Stimulated activated CD8-positive, alpha-beta memory T cell treated with anti-CD3 and anti-CD28 coated beads, Interleukin-7, amount 100 ng/mL, for 4 hours (primary cell): ENCODE data around the gene LY86.
"Not testable (repeated sequence)": the region's sequence is repeated elsewhere in the genome, so short reads cannot be mapped to it uniquely, and the experiment has no call there.

Source experiments
- DNase-seq, 2 donors: peaks; one replicate each; pipeline ENCODE4 v3.0.0-alpha.2; 2020; ENCODE audit warnings: low read depth in 2 of 2

Gene LY86

DNA sequence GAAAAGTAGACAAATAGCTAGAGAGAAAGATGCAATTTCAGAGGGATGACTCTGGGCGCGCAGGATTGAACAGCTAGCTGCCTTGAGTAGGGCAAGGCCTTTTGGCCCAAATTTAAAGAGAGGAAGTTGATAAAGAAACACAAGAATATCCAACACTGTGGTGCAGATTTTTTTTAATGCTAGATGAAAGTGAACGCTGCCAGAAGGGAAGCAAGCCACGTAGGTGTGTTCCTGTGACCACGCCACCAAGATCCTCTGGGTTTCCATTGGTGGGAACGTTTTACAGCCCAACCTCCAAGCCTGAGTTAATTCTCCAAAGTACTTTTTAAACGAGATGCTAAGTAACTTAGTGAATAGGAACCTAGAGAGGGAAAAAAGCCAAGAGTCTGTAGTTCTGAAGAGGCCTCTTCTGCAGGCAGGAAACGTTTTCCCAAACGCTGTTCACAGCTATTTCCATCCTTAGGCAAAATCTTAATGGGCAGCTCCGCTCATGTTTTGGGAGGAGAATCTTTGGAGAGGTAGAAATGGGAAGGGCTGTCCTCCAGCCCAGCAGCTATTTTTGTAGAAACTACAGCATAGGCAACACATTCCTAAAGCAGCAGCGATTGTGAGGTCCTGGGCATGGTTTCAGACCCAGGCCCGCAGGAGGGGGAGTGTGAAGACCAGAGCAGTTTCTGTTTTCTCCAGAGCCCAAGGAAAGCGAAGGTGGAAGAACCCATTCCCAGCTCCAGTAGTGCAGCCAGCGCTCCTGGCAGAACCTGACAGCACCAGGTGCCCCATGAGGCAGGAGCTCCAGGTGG is 8.2 kb downstream of the LY86 start:
- no peak for DNase-seq

DNA sequence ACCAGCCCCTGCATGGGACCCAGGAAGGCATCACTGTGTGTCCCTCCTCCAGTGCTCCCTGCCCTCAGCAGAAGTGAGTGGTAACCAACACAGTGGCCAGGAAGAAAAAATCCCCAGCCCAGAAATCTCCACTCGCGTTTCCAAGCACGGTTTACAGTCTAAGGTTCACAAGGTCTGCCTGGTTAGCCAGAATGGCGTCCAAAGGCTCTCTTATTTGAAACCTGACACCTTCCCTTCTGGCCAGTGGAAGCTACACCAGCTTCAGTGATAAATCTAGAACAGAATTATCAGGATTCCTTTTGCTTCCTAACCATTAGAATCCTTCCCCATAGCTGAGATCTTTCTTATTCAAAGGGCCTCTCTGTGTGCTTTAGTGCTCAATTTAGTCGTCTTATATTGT is 9.2 kb downstream of the LY86 start:
- DNase-seq = no peak

GRCh38 chr6:6599468-6599873 is 11.0 kb downstream of the LY86 start:
- DNase-seq = no peak

DNA sequence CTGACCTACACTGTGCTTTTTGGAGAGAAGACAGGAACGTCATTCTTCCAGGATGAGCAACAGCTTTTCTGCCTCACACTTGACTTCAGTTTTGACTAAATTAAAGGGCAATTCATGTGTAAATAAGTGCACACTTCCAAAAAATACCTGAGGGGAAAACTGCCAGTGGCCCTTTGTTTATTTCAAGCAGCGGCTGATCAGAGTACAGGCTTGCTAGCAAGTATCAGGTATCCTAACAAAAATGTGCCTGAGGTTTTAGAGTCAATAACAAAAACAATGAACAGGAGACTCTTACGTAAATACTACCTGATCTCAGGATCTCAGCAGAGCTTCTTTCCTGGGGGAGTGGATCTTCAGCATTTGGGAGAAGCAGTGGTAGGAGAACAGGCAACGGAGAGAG is 12.4 kb downstream of the LY86 start:
- no peak for DNase-seq

- DNase-seq = no peak
Observed at GRCh38 chr6:6602262-6602661, 13.7 kb downstream of the LY86 start.

DNA sequence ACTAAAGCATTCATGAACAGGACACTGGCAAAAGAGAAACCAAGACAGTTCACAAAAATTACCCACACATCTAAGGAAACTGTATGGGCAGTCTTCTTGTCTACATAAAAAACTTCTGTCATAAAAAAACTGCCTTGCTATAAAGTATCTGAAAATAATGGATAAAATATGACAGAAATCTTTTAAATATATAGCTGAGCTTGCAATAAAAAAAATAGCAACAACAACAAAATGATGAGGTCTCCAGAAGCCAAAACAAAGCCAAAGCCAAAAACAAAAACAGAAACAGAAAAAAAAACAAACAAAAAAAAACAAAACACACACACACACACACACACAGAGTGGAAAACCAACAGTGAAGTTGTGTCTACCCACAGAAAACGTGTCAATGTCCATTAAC is 14.8 kb downstream of the LY86 start:
- no peak for DNase-seq

GRCh38 chr6:6604015-6604414 is 15.5 kb downstream of the LY86 start:
- no peak for DNase-seq

DNA sequence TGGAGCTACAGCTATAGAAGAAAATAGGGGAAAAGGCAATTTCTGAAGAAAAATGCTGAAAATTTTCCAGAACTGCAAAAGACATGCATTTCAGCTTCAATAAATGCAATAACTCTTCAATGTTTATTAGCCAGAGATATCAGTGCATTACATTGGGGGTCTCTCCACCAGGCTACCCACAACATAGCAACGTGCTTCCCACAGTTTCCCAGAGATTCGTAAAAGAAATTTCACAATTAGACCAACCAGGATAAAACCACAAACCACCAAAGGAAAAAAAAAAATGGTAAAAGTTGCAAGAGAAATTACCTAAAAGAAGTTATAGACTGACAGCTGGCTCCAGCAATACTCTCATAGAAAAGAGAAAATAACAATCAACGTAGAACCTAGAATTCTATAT is 16.0 kb downstream of the LY86 start:
- DNase-seq = no peak

DNA sequence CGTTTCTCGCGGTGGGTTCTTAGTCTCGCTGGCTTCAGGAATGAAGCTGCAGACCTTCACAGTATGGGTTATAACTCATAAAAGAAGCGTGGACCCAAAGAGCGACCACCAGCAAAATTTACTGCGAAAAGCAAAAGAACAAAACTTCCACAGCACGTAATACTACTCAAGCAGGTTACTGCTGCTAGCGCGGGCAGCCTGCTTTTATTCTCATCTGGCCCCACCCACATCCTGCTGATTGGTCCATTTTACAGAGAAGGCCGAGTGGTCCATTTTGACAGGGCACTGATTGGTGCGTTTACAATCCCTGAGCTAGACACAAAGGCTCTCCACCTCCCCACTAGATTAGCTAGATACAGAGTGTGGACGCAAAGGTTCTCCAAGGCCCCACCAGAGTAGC is 17.4 kb downstream of the LY86 start:
- no peak for DNase-seq

DNA sequence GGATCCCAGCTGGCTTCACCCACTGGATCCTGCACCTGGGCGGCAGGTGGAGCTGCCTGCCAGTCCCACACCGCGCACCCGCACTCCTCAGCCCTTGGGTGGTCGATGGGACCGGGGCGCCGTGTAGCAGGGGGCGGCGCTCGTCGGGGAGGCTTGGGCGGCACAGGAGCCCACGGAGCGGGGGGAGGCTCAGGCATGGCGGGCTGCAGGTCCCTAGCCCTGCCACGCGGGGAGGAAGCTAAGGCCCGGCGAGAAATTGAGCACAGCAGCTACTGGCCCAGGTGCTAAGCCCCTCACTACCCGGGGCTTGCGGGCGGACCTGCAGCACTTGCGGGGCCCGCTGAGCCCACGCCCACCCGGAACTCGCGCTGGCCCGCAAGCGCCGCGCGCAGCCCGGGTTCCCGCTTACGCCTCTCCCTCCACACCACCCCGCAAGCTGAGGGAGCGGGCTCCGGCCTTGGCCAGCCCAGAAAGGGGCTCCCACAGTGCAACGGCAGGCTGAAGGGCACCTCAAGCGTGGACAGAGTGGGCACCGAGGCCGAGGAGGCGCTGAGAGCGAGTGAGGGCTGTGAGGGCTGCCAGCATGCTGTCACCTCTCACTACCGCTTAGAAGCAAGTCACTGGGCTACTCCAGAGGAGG is 18.0 kb downstream of the LY86 start:
- not testable (repeated sequence) for DNase-seq

GRCh38 chr6:6609450-6609849 is 20.9 kb downstream of the LY86 start:
- no peak for DNase-seq

DNA sequence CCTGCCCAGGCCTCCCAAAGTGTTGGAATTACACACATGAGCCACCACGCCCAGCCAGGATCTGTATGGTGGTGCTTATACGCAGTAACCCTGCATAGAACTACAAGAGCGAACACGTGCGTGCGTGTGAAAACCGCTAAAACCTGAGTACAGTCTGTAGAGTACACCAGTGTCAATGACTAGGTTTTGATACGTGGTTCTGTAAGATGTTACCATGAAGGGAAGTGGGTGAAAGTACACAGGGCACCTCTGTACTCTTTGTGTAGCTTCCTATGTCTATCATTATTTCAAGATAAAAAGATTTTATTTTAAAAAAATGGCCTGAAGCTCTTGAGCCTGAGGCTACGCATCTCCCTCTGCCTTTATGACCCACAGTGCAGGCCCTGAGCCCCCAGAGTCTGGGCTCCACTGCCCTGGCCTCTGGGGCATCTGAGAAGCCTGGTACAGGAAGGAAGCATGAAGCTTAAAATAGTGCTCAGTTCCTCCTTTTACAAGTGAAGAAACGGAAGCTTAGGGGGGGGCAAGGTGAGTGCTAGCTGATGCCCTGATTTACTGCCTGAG is 21.6 kb downstream of the LY86 start:
- DNase-seq = peak; percentile 26 to 39

GRCh38 chr6:6611486-6611885 is 23.0 kb downstream of the LY86 start:
- DNase-seq = no peak

- DNase-seq = no peak
Observed at GRCh38 chr6:6612308-6612707, 23.8 kb downstream of the LY86 start.

- not testable (repeated sequence) for DNase-seq
Observed at GRCh38 chr6:6613103-6613718, 24.7 kb downstream of the LY86 start.

GRCh38 chr6:6614096-6614982 is 25.8 kb downstream of the LY86 start:
- DNase-seq = no peak

GRCh38 chr6:6614983-6615349 is 26.4 kb downstream of the LY86 start:
- no peak for DNase-seq

DNA sequence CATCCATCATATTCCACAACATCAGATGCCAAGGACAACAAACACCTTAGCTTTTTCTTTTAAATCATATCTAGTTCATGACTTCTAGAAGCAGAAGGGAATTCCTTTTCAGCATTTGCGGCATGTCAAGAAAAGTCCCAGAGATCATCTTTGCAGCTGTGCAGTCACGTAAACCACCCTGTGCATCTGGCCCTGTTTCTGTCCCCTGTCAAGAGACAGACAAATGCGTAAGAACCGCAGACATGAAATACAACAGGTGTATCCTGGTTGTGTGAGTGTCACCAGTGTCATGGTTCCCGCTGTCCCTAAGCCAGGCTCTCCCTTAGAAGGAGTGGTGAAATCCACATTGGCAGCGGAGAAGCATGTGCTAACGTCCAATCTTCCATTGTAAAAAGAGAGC is 28.1 kb downstream of the LY86 start:
- DNase-seq = no peak

- DNase-seq = no peak
Observed at GRCh38 chr6:6619021-6619794, 30.7 kb downstream of the LY86 start.

GRCh38 chr6:6620766-6621425 is 32.4 kb downstream of the LY86 start:
- DNase-seq = no peak
